K562 (cell line): ENCODE data around the gene POU2F1. TPM values are rescaled to one million over a fixed set of nuclear protein-coding genes. Genes with fewer than 3 reads are reported as not detected.

Source experiments
- CCNT2 ChIP-seq: IDR thresholded peaks from 2 replicates; pipeline ENCODE4 v1.6.1; 2011; ENCODE audit warnings: borderline replicate concordance, low read depth, mild to moderate bottlenecking, moderate library complexity, mixed read lengths, low read length; ENCODE audit not compliant: insufficient read length; ENCODE audit errors: extremely low read depth
- CTCF ChIP-seq, 3 experiments: IDR thresholded peaks in 2 of 3; conservative IDR thresholded peaks in 1 of 3; 2 replicates each; pipeline ENCODE4 v1.5.1; 2011 to 2012; ENCODE audit warnings: low read length in 3 of 3, mild to moderate bottlenecking in 3 of 3, control low read depth in 2 of 3, improper control_type of control experiment in 1 of 3, inconsistent platforms in 1 of 3, low read depth in 1 of 3, mixed read lengths in 1 of 3, moderate library complexity in 1 of 3; ENCODE audit not compliant: insufficient read depth in 2 of 3
- DIDO1 ChIP-seq: fragments of 450-650 bp; IDR thresholded peaks from 2 replicates; pipeline ENCODE4 v1.6.1; 2016; ENCODE audit warnings: low read depth, missing biosample characterization, missing genetic modification characterization
- EHMT2 ChIP-seq: fragments of 450-650 bp; IDR thresholded peaks from 2 replicates; pipeline ENCODE4 v1.6.1; 2018; ENCODE audit warnings: antibody characterized with exemption
- GABPB1 ChIP-seq: sonication (generic); formaldehyde crosslinking; IDR thresholded peaks from 2 replicates; pipeline ENCODE4 v1.8.0; 2022; ENCODE audit warnings: mild to moderate bottlenecking, missing genetic modification reagents
- HDAC6 ChIP-seq: IDR thresholded peaks from 2 replicates; pipeline ENCODE4 v1.6.1; 2012; ENCODE audit warnings: low read depth, mild to moderate bottlenecking, control low read depth, inconsistent platforms, low read length, moderate library complexity
- KLF6 ChIP-seq: fragments of 250-450 bp; sonication (Bioruptor Pico); IDR thresholded peaks from 2 replicates; pipeline ENCODE4 v1.4.0; 2020; ENCODE audit warnings: mild to moderate bottlenecking, moderate library complexity, borderline replicate concordance
- NR2C1 ChIP-seq, 2 experiments: fragments of 450-650 bp; IDR thresholded peaks; 2 replicates each; pipeline ENCODE4 v1.6.1; 2017; ENCODE audit warnings: mild to moderate bottlenecking in 2 of 2, antibody characterized with exemption in 1 of 2, inconsistent platforms in 1 of 2, missing compliant biosample characterization in 1 of 2, missing genetic modification characterization in 1 of 2
- ZNF316 ChIP-seq: fragments of 450-650 bp; IDR thresholded peaks from 2 replicates; pipeline ENCODE4 v1.6.1; 2016
- ZNF407 ChIP-seq: fragments of 450-650 bp; IDR thresholded peaks from 2 replicates; pipeline ENCODE4 v1.6.1; 2016; ENCODE audit warnings: low read depth
- ZNF586 ChIP-seq: fragments of 450-650 bp; formaldehyde crosslinking; conservative IDR thresholded peaks from 2 replicates; pipeline ENCODE4 v1.4.0; 2020; ENCODE audit warnings: mild to moderate bottlenecking, moderate library complexity
- ZNF668 ChIP-seq: fragments of 250-450 bp; sonication (Bioruptor Pico); IDR thresholded peaks from 2 replicates; pipeline ENCODE4 v1.8.0; 2022; ENCODE audit warnings: mild to moderate bottlenecking, inconsistent platforms
- polyA plus RNA-seq, 8 experiments: library from polyadenylated mRNA; depleted of rRNA in 4 of 8; stranded (reverse) in 5 of 8; unstranded in 3 of 8; fragments of >200 nt; fragmentation: Nextera tagmentation in 2 of 8; fragmentation: Illumina TruSeq in 1 of 8; extraction: Ambion mirVana in 2 of 8; extraction: Trizol in 1 of 8; gene quantifications; 2 replicates each; pipeline versions ENCODE4 v1.2.1 to v1.2.3, GENCODE V29; 2011 to 2014; ENCODE audit warnings: inconsistent platforms in 1 of 8, missing spikeins in 1 of 8
- total RNA-seq, 7 experiments: library from RNA; depleted of rRNA in 6 of 7; stranded (reverse); fragments of >200 nt in 6 of 7; fragmentation: Illumina TruSeq in 2 of 7; extraction: Trizol in 2 of 7; gene quantifications; 2 replicates each; pipeline versions ENCODE4 v1.2.1 to v1.2.3, GENCODE V29; 2011 to 2021; ENCODE audit warnings: low replicate concordance in 1 of 7
- TF ChIP-seq, protein P1 (sequence below): IDR thresholded peaks from 2 replicates; pipeline ENCODE4 v1.6.1; 2011; ENCODE audit warnings: borderline replicate concordance, low read depth, mild to moderate bottlenecking, moderate library complexity, low read length; ENCODE audit not compliant: insufficient read depth, poor library complexity, severe bottlenecking
- TF ChIP-seq, protein P2 (sequence below): fragments of 450-650 bp; IDR thresholded peaks from 2 replicates; pipeline ENCODE4 v1.6.1; 2016; ENCODE audit warnings: antibody characterized with exemption

Gene POU2F1
- total and polyA plus RNA-seq, 9 of the 15 experiments (the other 6 are each of a cell fraction or from before 2014, with no cell fraction given) = 2.6 to 22.3 (median 8.8) TPM

DNA sequence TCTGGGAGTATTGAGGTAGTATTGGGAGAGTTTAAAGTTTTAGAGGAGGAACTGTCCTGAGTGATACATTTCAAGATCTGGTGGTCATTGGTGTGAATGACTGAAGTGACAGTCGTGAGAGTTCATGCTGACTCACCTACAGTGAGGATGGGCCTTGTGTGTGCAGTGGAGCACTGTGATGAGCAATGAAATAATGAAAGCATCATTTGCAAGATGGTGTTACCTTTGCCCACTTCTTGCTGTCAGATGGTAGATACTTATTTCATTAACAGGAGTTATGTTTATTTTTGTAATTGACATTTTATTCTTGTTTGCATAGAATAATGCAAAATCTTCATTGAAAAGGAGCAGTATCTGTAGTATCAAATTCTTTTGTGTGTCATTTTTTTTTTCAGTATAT is 29.0 kb downstream of the POU2F1 start (continued):
- TF ChIP-seq ZNF407 = no peak
- TF ChIP-seq, protein P1, sequence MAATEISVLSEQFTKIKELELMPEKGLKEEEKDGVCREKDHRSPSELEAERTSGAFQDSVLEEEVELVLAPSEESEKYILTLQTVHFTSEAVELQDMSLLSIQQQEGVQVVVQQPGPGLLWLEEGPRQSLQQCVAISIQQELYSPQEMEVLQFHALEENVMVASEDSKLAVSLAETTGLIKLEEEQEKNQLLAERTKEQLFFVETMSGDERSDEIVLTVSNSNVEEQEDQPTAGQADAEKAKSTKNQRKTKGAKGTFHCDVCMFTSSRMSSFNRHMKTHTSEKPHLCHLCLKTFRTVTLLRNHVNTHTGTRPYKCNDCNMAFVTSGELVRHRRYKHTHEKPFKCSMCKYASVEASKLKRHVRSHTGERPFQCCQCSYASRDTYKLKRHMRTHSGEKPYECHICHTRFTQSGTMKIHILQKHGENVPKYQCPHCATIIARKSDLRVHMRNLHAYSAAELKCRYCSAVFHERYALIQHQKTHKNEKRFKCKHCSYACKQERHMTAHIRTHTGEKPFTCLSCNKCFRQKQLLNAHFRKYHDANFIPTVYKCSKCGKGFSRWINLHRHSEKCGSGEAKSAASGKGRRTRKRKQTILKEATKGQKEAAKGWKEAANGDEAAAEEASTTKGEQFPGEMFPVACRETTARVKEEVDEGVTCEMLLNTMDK = no peak
- TF ChIP-seq CTCF (IDR thresholded peaks at IDR 0.05 in 2 of 3, conservative IDR thresholded peaks at IDR 0.05 in 1 of 3; ENCODE audit: insufficient read depth in 2 of 3, low read depth in 1 of 3, low read length in 3 of 3) = no peak
- no peak for TF ChIP-seq KLF6 (CRISPR knock-in tag)
- TF ChIP-seq ZNF668 (CRISPR knock-in tag) = peak; percentile 69; the same call in 1 of the 2 replicates
- TF ChIP-seq EHMT2 = peak; percentile 10; the same call in 1 of the 2 replicates
- TF ChIP-seq GABPB1 (CRISPR knock-in tag) = no peak
- TF ChIP-seq ZNF316 = peak; percentile 82
- no peak for TF ChIP-seq ZNF586 (CRISPR knock-in tag)
- TF ChIP-seq HDAC6 = no peak
- no peak for TF ChIP-seq CCNT2
- TF ChIP-seq NR2C1 (IDR thresholded peaks at IDR 0.05) = no peak
- TF ChIP-seq NR2C1 (tag; IDR thresholded peaks at IDR 0.05) = peak; percentile 53; the same call in 1 of the 2 replicates
- TF ChIP-seq DIDO1 = no peak
- TF ChIP-seq, protein P2, sequence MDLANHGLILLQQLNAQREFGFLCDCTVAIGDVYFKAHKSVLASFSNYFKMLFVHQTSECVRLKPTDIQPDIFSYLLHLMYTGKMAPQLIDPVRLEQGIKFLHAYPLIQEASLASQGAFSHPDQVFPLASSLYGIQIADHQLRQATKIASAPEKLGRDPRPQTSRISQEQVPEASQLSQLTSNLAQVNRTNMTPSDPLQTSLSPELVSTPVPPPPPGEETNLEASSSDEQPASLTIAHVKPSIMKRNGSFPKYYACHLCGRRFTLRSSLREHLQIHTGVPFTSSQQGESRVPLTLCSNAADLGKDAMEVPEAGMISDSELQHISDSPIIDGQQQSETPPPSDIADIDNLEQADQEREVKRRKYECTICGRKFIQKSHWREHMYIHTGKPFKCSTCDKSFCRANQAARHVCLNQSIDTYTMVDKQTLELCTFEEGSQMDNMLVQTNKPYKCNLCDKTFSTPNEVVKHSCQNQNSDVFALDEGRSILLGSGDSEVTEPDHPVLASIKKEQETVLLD = no peak
